Esophagus muscularis mucosa (tissue), 4 donors: ENCODE measurements around the gene YBX2.

ENCODE experiments used
- CTCF ChIP-seq, 3 experiments: fragments of 200-600 bp in 2 of 3; fragments of 450-650 bp in 1 of 3; sonication (generic) in 2 of 3; IDR thresholded peaks; one replicate each; pipeline ENCODE4 v1.5.1; 2017 to 2019; ENCODE audit warnings: antibody characterized with exemption in 3 of 3, mild to moderate bottlenecking in 2 of 3, moderate library complexity in 1 of 3
- EP300 ChIP-seq: sonication (generic); formaldehyde crosslinking; IDR thresholded peaks from one replicate; pipeline ENCODE4 v1.6.1; 2017; ENCODE audit warnings: antibody characterized with exemption
- POLR2A ChIP-seq: fragments of 450-650 bp; IDR thresholded peaks from one replicate; pipeline ENCODE4 v1.6.1; 2017; ENCODE audit warnings: antibody characterized with exemption, moderate library complexity, mild to moderate bottlenecking, low read depth

- TF ChIP-seq CTCF (IDR thresholded peaks at IDR 0.05) (no peak), POLR2A (no peak), EP300 (no peak)
Measured at GRCh38 chr17:7330638-7331015, 36.2 kb upstream of the YBX2 start.
